Activated naive CD8-positive, alpha-beta T cell treated with anti-CD3 and anti-CD28 coated beads, Interleukin-2, amount 10 ng/mL, durations not matched to agents 7 days and 5 days (primary cell): ENCODE measurements around the gene PRRX2. TPM values are rescaled to one million over a fixed set of nuclear protein-coding genes. Genes with fewer than 3 reads are reported as not detected.

ENCODE experiments used
- ATAC-seq: fragments of 150-1000 bp; cut with Tn5 transposase; one replicate; pipeline ENCODE4 v1.10.0; 2021; ENCODE audit warnings: low read depth, moderate library complexity
- POLR2A ChIA-PET: fragments of 350-600 bp; sonication (Branson Sonifier 250); formaldehyde crosslinking; loops from one replicate; lab custom pipeline; 2021; ENCODE audit warnings: antibody characterized with exemption; lab: Charles Lee
- DNase-seq: peaks from one replicate; pipeline ENCODE4 v3.0.0; 2021
- H3K27ac Mint-ChIP-seq: one replicate; pipeline ENCODE4 v1.8.0; 2022; ENCODE audit warnings: mild to moderate bottlenecking, mixed read lengths
- H3K27me3 Mint-ChIP-seq: one replicate; pipeline ENCODE4 v1.8.0; 2022; ENCODE audit warnings: mild to moderate bottlenecking, moderate library complexity, mixed read lengths
- H3K36me3 Mint-ChIP-seq: one replicate; pipeline ENCODE4 v1.8.0; 2021; ENCODE audit warnings: mild to moderate bottlenecking, mixed read lengths
- H3K4me1 Mint-ChIP-seq: one replicate; pipeline ENCODE4 v1.8.0; 2021; ENCODE audit warnings: mixed read lengths
- H3K4me3 Mint-ChIP-seq: one replicate; pipeline ENCODE4 v1.8.0; 2022; ENCODE audit warnings: mild to moderate bottlenecking, moderate library complexity, mixed read lengths
- H3K9me3 Mint-ChIP-seq: one replicate; pipeline ENCODE4 v1.8.0; 2021; ENCODE audit warnings: mixed read lengths
- total RNA-seq, 2 experiments: library from RNA; stranded (reverse); gene quantifications; one replicate each; pipeline ENCODE4 v1.2.3, GENCODE V29; 2021

The PRRX2 gene
- total RNA-seq, 2 experiments from 2014 or later, result not detected

DNA sequence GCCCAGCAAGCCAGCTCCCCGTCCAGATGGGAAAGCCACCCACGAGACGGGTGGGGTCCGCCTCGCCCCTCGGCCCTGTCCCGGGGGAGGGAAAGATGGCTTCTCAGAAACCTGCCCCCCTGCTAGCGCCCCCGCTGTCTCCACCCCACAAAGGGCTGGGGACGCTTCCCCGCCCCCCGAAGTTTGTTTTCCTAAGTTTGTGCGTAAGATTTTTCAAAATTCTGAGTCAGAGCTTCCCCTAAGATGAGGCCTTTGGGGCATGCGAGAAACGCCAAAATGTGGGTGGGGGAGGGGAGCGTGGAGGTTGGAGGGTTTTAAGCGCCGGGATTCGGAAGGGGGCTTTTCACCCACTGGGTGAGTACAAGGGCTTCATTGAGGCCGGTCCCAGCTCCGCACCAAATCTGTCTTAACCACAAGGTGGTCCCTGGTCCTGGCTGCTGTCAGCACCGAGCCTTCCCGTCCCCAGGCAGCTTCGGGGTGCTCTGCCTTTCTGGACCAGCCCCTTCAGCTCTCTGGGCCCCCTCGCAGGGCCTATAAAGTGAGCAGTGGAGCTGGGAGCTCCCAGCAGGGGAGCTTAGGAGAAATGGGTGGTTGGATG lies 32.3 kb downstream of the PRRX2 start:
- no peak overlapping the region for H3K27ac Mint-ChIP-seq
- H3K9me3 Mint-ChIP-seq, result no peaks in the 10 kb centered on the region
- POLR2A ChIA-PET, result interaction anchor here (0.5 to 0.7 kb wide), 2 partner anchors 40 to 166 kb away, joined by 3 to 4 read pairs; no protein-coding TSS in a partner anchor
- H3K27me3 Mint-ChIP-seq, result peaks cover 62% of the 10 kb centered on the region
- DNase-seq (no peak), ATAC-seq (peak; percentile 14)
- peak overlapping the region; percentile 16 for H3K4me3 Mint-ChIP-seq
- H3K4me1 Mint-ChIP-seq, result peaks cover 3% of the 10 kb centered on the region
- H3K36me3 Mint-ChIP-seq, result no peaks in the 10 kb centered on the region

- H3K36me3 Mint-ChIP-seq, result no peaks in the 10 kb centered on the region
- POLR2A ChIA-PET, result interaction anchor here (0.5 to 0.6 kb wide), 2 partner anchors 69 to 165 kb away, joined by 4 read pairs; no protein-coding TSS in a partner anchor
- H3K4me1 Mint-ChIP-seq, result peaks cover 3% of the 10 kb centered on the region
- H3K27ac Mint-ChIP-seq, result no peak overlapping the region
- peaks cover 66% of the 10 kb centered on the region for H3K27me3 Mint-ChIP-seq
- ATAC-seq (no peak), DNase-seq (no peak)
- no peaks in the 10 kb centered on the region for H3K9me3 Mint-ChIP-seq
- no peak overlapping the region for H3K4me3 Mint-ChIP-seq
Observed at GRCh38 chr9:129698254-129698757, 32.9 kb downstream of the PRRX2 start.

GRCh38 chr9:129701054-129701453 lies 35.6 kb downstream of the PRRX2 start:
- POLR2A ChIA-PET, result no interaction called here
- Mint-ChIP-seq H3K4me1 (peaks cover 3% of the 10 kb centered on the region), H3K27me3 (peaks cover 42% of the 10 kb centered on the region), H3K27ac (no peak overlapping the region), H3K36me3 (no peaks in the 10 kb centered on the region), H3K4me3 (no peak overlapping the region), H3K9me3 (no peaks in the 10 kb centered on the region)
- no peak for DNase-seq
- no peak for ATAC-seq

DNA sequence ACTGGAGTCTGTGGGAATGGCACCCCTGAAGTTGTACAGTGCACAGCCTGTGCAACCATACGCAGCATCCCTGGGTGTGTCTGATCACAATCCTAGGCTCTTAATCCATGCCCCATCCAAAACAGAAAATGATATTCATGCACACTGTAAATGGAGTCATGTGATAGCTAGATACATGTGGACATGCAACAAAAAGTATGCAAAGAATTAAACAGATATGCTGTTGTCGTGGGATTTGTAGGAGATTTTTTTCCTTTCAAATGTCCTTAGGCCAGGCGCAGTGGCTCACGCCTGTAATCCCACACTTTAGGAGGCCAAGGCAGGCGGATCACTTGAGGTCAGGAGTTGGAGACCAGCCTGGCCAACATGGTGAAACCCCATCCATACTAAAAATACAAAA lies 36.1 kb downstream of the PRRX2 start:
- Mint-ChIP-seq H3K9me3 (no peaks in the 10 kb centered on the region), H3K27me3 (peaks cover 38% of the 10 kb centered on the region), H3K4me3 (no peak overlapping the region), H3K36me3 (no peaks in the 10 kb centered on the region), H3K27ac (no peak overlapping the region), H3K4me1 (peaks cover 3% of the 10 kb centered on the region)
- ATAC-seq (no peak), DNase-seq (no peak)
- POLR2A ChIA-PET, result no interaction called here

DNA sequence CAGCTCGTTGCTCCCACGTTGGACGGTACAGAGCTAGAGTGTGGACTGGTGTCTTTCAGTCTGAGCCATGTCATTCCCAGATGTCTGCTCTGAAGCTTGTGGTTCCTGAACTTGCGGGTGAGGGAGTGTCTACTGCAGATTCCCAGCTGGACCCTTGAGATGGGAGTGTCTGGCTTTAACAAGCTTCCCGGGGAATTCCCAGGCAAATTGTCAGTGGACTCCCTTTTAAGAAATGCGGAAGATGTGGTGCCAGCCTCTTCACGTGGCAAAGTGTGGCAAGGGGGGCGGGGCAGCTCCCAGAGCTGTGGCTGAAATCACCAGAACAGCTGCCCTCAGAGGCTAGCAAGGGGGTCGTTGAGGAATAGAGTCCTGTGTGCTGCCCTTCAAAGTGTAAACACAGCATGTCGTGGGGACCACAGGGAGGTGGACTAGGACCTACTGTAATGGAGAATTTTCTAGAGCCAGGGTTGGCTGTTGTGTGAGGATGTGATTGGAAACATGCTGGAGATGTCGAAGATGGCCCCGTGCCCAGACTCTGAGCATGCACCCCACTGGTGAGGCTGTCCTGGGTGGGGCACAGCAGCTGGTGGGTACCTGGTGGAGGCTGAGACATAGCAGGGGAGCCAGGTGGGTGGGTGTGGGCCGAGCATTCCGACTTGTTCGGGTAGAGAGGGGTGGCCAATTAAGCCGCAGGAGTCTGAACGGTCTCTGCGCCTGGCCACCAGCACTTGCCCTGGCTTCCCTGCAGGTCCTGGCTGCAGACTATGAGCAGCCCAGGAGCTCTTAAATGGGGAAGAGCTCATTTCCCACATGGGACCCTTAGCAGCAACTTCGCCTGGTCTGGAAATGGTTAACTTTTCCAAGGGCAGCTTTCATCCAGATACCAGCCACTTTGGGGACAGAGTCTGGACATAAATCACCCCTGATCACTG lies 37.4 kb downstream of the PRRX2 start:
- Mint-ChIP-seq H3K27ac (no peak overlapping the region), H3K36me3 (no peaks in the 10 kb centered on the region), H3K4me1 (no peaks in the 10 kb centered on the region), H3K4me3 (no peak overlapping the region), H3K27me3 (peaks cover 32% of the 10 kb centered on the region), H3K9me3 (no peaks in the 10 kb centered on the region)
- ATAC-seq (no peak), DNase-seq (no peak)
- POLR2A ChIA-PET, result no interaction called here

GRCh38 chr9:129703667-129704355 lies 38.4 kb downstream of the PRRX2 start:
- H3K4me1 Mint-ChIP-seq, result no peaks in the 10 kb centered on the region
- no peaks in the 10 kb centered on the region for H3K9me3 Mint-ChIP-seq
- peaks cover 34% of the 10 kb centered on the region for H3K27me3 Mint-ChIP-seq
- ATAC-seq, result no peak
- no peak for DNase-seq
- H3K4me3 Mint-ChIP-seq, result no peak overlapping the region
- no peaks in the 10 kb centered on the region for H3K36me3 Mint-ChIP-seq
- no peak overlapping the region for H3K27ac Mint-ChIP-seq
- POLR2A ChIA-PET, result no interaction called here

GRCh38 chr9:129704807-129705206 lies 39.4 kb downstream of the PRRX2 start:
- peaks cover 1% of the 10 kb centered on the region for H3K4me1 Mint-ChIP-seq
- peaks cover 24% of the 10 kb centered on the region for H3K27me3 Mint-ChIP-seq
- no peak overlapping the region for H3K4me3 Mint-ChIP-seq
- no peaks in the 10 kb centered on the region for H3K9me3 Mint-ChIP-seq
- POLR2A ChIA-PET, result interaction anchor here (0.9 kb wide), 1 partner anchor 25 kb away, joined by 5 read pairs; no protein-coding TSS in a partner anchor
- DNase-seq (no peak), ATAC-seq (no peak)
- H3K36me3 Mint-ChIP-seq, result no peaks in the 10 kb centered on the region
- no peak overlapping the region for H3K27ac Mint-ChIP-seq

- no peak overlapping the region for H3K4me3 Mint-ChIP-seq
- H3K9me3 Mint-ChIP-seq, result no peaks in the 10 kb centered on the region
- H3K27ac Mint-ChIP-seq, result no peak overlapping the region
- POLR2A ChIA-PET, result no interaction called here
- no peak for DNase-seq
- H3K4me1 Mint-ChIP-seq, result peaks cover 17% of the 10 kb centered on the region
- ATAC-seq, result no peak
- peaks cover 11% of the 10 kb centered on the region for H3K27me3 Mint-ChIP-seq
- no peaks in the 10 kb centered on the region for H3K36me3 Mint-ChIP-seq
Observed at GRCh38 chr9:129708793-129709192, 43.3 kb downstream of the PRRX2 start.

DNA sequence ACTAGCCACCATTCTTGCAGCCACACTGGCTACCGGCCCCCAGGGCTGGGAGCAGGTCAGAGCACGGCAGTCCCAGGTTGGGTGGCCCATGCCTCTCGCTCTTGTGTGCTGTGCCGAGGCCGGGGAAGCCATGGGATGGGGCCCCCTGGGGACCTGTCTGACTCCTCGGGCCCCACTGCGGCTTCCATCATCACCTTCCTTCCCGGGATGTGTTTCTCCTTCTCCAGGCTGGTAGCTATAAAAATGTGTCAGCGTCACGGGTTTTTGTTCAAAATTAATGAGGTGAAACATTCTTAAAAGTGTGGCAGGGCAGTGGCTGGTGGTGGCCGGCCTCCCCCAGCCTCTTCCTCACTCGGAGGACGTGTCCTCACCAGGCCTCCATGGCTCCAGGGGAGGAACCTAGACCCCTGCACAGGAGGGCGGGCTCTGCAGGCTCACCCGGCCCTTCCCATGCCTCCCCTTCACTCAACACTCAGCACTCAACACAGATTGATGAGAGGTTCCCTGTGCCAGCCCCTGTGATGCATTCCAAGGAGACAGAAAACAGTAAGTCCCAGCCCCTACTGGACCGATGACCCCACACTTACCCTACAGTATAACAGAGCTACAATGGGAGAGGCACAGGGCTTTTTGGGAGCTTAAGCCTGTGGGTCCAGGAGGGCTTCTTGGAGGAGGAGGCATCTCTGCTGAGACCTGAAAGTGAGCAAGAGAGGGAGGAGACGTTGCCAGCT lies 44.2 kb downstream of the PRRX2 start:
- peak overlapping the region; percentile 25 for H3K27ac Mint-ChIP-seq

DNA sequence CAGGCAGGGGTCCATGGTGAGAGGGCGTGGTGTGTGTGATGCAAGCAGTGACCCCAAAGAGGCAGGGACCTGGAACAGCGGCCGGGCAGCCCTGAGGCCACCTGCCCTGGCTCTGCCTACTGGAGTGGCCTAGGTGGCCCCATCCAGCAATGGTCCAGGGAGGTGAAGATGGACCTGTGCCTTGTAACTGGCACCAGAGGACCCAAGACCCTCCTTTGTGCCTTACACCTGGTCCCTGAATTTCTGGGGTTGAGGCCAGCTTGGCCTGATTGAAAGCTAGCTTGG lies 44.7 kb downstream of the PRRX2 start:
- no peak overlapping the region for H3K4me3 Mint-ChIP-seq
- POLR2A ChIA-PET, result interaction anchor here (0.7 kb wide), 1 partner anchor 28 kb away, joined by 3 read pairs; no protein-coding TSS in a partner anchor
- peaks cover 17% of the 10 kb centered on the region for H3K4me1 Mint-ChIP-seq
- ATAC-seq (no peak), DNase-seq (no peak)
- H3K27me3 Mint-ChIP-seq, result peaks cover 13% of the 10 kb centered on the region
- H3K36me3 Mint-ChIP-seq, result no peaks in the 10 kb centered on the region
- H3K27ac Mint-ChIP-seq, result no peak overlapping the region
- no peaks in the 10 kb centered on the region for H3K9me3 Mint-ChIP-seq

More for the DNA sequence above, 44.2 kb downstream of the PRRX2 start:
- Mint-ChIP-seq H3K4me1 (peaks cover 17% of the 10 kb centered on the region), H3K9me3 (no peaks in the 10 kb centered on the region), H3K27me3 (peaks cover 11% of the 10 kb centered on the region), H3K36me3 (no peaks in the 10 kb centered on the region), H3K4me3 (no peak overlapping the region)
- DNase-seq (no peak), ATAC-seq (no peak)
- POLR2A ChIA-PET, result interaction anchor here (0.7 kb wide), 1 partner anchor 28 kb away, joined by 3 read pairs; no protein-coding TSS in a partner anchor

- Mint-ChIP-seq H3K9me3 (no peaks in the 10 kb centered on the region), H3K36me3 (no peaks in the 10 kb centered on the region), H3K4me3 (peak overlapping the region; percentile 19), H3K27ac (no peak overlapping the region), H3K27me3 (peaks cover 18% of the 10 kb centered on the region), H3K4me1 (peaks cover 17% of the 10 kb centered on the region)
- POLR2A ChIA-PET, result interaction anchor here (0.5 to 0.8 kb wide), 3 partner anchors 14 to 122 kb away, joined by 3 to 4 read pairs (median 3); partner anchors contain the start of gene NTMT1
- DNase-seq (no peak), ATAC-seq (no peak)
Observed at GRCh38 chr9:129712634-129713401, 47.4 kb downstream of the PRRX2 start.

DNA sequence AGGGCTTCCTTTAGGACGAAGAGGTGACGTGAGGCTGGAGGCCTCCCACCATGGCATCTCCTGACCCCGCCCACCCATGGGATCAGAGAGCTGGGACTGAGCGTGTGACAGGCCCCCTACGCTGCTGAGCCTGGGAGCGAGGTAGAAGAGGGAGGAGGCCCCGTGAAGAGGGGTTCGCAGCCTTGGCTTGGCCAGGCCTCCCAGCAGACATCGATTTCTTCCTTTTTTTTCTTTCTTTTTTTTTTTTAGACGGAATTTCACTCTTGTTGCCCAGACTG lies 47.9 kb downstream of the PRRX2 start:
- ATAC-seq, result no peak
- no peak overlapping the region for H3K27ac Mint-ChIP-seq
- H3K4me3 Mint-ChIP-seq, result no peak overlapping the region
- H3K4me1 Mint-ChIP-seq, result peaks cover 17% of the 10 kb centered on the region
- DNase-seq, result no peak
- POLR2A ChIA-PET, result interaction anchor here (0.7 to 0.8 kb wide), 2 partner anchors 54 to 121 kb away, joined by 3 to 4 read pairs; no protein-coding TSS in a partner anchor
- H3K27me3 Mint-ChIP-seq, result peaks cover 15% of the 10 kb centered on the region
- no peaks in the 10 kb centered on the region for H3K36me3 Mint-ChIP-seq
- H3K9me3 Mint-ChIP-seq, result no peaks in the 10 kb centered on the region
